Measurements from ENCODE around the gene SFN.
"Not testable (repeated sequence)": the region's sequence is repeated elsewhere in the genome, so short reads cannot be mapped to it uniquely, and the experiment has no call there.

Gene SFN

GRCh38 chr1:26862781-26863684 is at the start of gene SFN:
Gene SFN (plus strand): TSS chr1:26863149. CDS start chr1:26863213, 64 bp downstream.
- DNase-seq = peak; percentile 5

GRCh38 chr1:26814377-26814776 is 48.6 kb upstream of the SFN start:
- DNase-seq = no peak

GRCh38 chr1:26814893-26815292 is 48.1 kb upstream of the SFN start:
- no peak for DNase-seq

GRCh38 chr1:26820784-26821269 is 42.1 kb upstream of the SFN start:
- DNase-seq = no peak

- no peak for DNase-seq
These were observed 40.1 kb upstream of the SFN start for GRCh38 chr1:26822737-26823395.

GRCh38 chr1:26824731-26825130 is 38.2 kb upstream of the SFN start:
- DNase-seq = no peak

- DNase-seq = peak; percentile 65
These were observed 36.5 kb upstream of the SFN start, which contains the start of gene ZDHHC18 for GRCh38 chr1:26826261-26827105. Gene ZDHHC18 (plus strand): TSS chr1:26826688. CDS start chr1:26826805, 117 bp downstream.

- DNase-seq = no peak
These were observed 35.8 kb upstream of the SFN start for GRCh38 chr1:26827106-26827604.

- DNase-seq = no peak
These were observed 35.3 kb upstream of the SFN start for GRCh38 chr1:26827663-26828062.

GRCh38 chr1:26828411-26828991 is 34.4 kb upstream of the SFN start:
- no peak for DNase-seq

GRCh38 chr1:26829184-26829911 is 33.6 kb upstream of the SFN start:
- no peak for DNase-seq

- no peak for DNase-seq
These were observed 31.9 kb upstream of the SFN start for GRCh38 chr1:26831059-26831458.

GRCh38 chr1:26831546-26832248 is 31.3 kb upstream of the SFN start:
- no peak for DNase-seq

GRCh38 chr1:26832249-26832960 is 30.5 kb upstream of the SFN start:
- DNase-seq = no peak

- DNase-seq = no peak
These were observed 29.2 kb upstream of the SFN start for GRCh38 chr1:26833432-26834405.

- DNase-seq = not testable (repeated sequence)
These were observed 25.3 kb upstream of the SFN start for GRCh38 chr1:26837665-26838064.

- DNase-seq = no peak
These were observed 24.2 kb upstream of the SFN start for GRCh38 chr1:26838474-26839338.

- DNase-seq = no peak
These were observed 23.6 kb upstream of the SFN start for GRCh38 chr1:26839339-26839722.
